IMR-90 (cell line): ENCODE results near the gene NUMA1. TPM values are rescaled to one million over a fixed set of nuclear protein-coding genes. Genes with fewer than 3 reads are reported as not detected.

Source experiments
- ATAC-seq: fragments of 200-7000 bp; cut with Tn5 transposase; 2 replicates; pipeline ENCODE4 v1.9.1; 2020; ENCODE audit warnings: low read depth, mild to moderate bottlenecking, moderate library complexity
- BruUV-seq: library from RNA; stranded (reverse); fragments of 400-500 nt; replicated peaks from 2 replicates; lab custom pipeline; 2021; lab: Mats Ljungman, UMichigan
- CTCF ChIA-PET: fragments of 300-600 bp; formaldehyde crosslinking; extraction: SDS; loops from one replicate; lab custom pipeline; 2021; ENCODE audit warnings: antibody characterized with exemption; lab: Yijun Ruan, JAX
- POLR2A ChIA-PET: fragments of 300-600 bp; sonication (Branson Sonifier 250); formaldehyde crosslinking; loops from one replicate; lab custom pipeline; 2022; ENCODE audit warnings: antibody characterized with exemption; ENCODE audit not compliant: unreplicated experiment; lab: Charles Lee
- DNase-seq: peaks from one replicate; pipeline ENCODE4 v3.0.0; 2013
- H2AFZ ChIP-seq: replicated peaks from 2 replicates; pipeline ENCODE3; 2013; ENCODE audit warnings: low read length, mild to moderate bottlenecking; ENCODE audit not compliant: poor library complexity
- H2AK5ac ChIP-seq: 2 replicates; pipeline ENCODE4 v1.6.1; 2013; ENCODE audit warnings: low read depth, low read length, inconsistent platforms
- H2AK9ac ChIP-seq: replicated peaks from 2 replicates; pipeline ENCODE3; 2013; ENCODE audit warnings: mild to moderate bottlenecking, low read depth, low read length, moderate library complexity; ENCODE audit not compliant: poor library complexity
- H2BK120ac ChIP-seq: 2 replicates; pipeline ENCODE4 v1.6.1; 2013; ENCODE audit warnings: low read depth, low read length, inconsistent platforms
- H2BK15ac ChIP-seq: 3 replicates; pipeline ENCODE4 v1.6.1; 2013; ENCODE audit warnings: low read depth, low read length, inconsistent platforms
- H2BK20ac ChIP-seq: 2 replicates; pipeline ENCODE4 v1.6.1; 2013; ENCODE audit warnings: low read depth, mild to moderate bottlenecking, inconsistent platforms, low read length, moderate library complexity
- H2BK5ac ChIP-seq: 2 replicates; pipeline ENCODE4 v1.6.1; 2013; ENCODE audit warnings: mild to moderate bottlenecking, low read depth, low read length, inconsistent platforms; ENCODE audit not compliant: poor library complexity, severe bottlenecking
- H3K14ac ChIP-seq: replicated peaks from 2 replicates; pipeline ENCODE4 v1.6.1; 2013; ENCODE audit warnings: low read depth, low read length, inconsistent platforms
- H3K18ac ChIP-seq: 2 replicates; pipeline ENCODE4 v1.6.1; 2013; ENCODE audit warnings: low read depth, low read length, control low read depth
- H3K23ac ChIP-seq: 2 replicates; pipeline ENCODE4 v1.6.1; 2013; ENCODE audit warnings: low read depth, low read length, inconsistent platforms
- H3K27ac ChIP-seq: 2 replicates; pipeline ENCODE4 v1.5.1; 2013; ENCODE audit warnings: mild to moderate bottlenecking, control low read depth, low read length; ENCODE audit not compliant: insufficient read depth
- H3K27me3 ChIP-seq: 2 replicates; pipeline ENCODE4 v1.6.1; 2013; ENCODE audit warnings: low read length; ENCODE audit not compliant: control insufficient read depth, insufficient read depth
- H3K36me3 ChIP-seq: 2 replicates; pipeline ENCODE4 v1.6.1; 2013; ENCODE audit warnings: low read length, mixed read lengths; ENCODE audit not compliant: control insufficient read depth, insufficient read depth
- H3K4ac ChIP-seq: 2 replicates; pipeline ENCODE4 v1.6.1; 2013; ENCODE audit warnings: low read depth, low read length, inconsistent platforms
- H3K4me1 ChIP-seq: 2 replicates; pipeline ENCODE4 v1.6.1; 2013; ENCODE audit warnings: low read length, mixed read lengths; ENCODE audit not compliant: control insufficient read depth, insufficient read depth
- H3K4me2 ChIP-seq: 2 replicates; pipeline ENCODE4 v1.6.1; 2013; ENCODE audit warnings: low read depth, mild to moderate bottlenecking, control low read depth, low read length, moderate library complexity
- H3K4me3 ChIP-seq: 2 replicates; pipeline ENCODE4 v1.5.1; 2013; ENCODE audit warnings: low read depth, mild to moderate bottlenecking, control low read depth, low read length, moderate library complexity; ENCODE audit not compliant: insufficient read depth
- H3K56ac ChIP-seq: 2 replicates; pipeline ENCODE4 v1.6.1; 2013; ENCODE audit warnings: low read length, inconsistent platforms; ENCODE audit not compliant: insufficient read depth; ENCODE audit errors: extremely low read depth
- H3K79me1 ChIP-seq, 2 experiments: 2 replicates each; pipeline ENCODE4 v1.6.1; 2013; ENCODE audit warnings: low read length in 2 of 2, inconsistent platforms in 1 of 2, low read depth in 1 of 2
- H3K9ac ChIP-seq: 2 replicates; pipeline ENCODE4 v1.6.1; 2013; ENCODE audit warnings: low read depth, low read length, control low read depth
- H3K9me1 ChIP-seq: 2 replicates; pipeline ENCODE4 v1.6.1; 2013; ENCODE audit warnings: low read length, inconsistent platforms; ENCODE audit not compliant: insufficient read depth
- H3K9me3 ChIP-seq: 2 replicates; pipeline ENCODE4 v1.6.1; 2013; ENCODE audit warnings: low read length; ENCODE audit not compliant: control insufficient read depth, insufficient read depth
- H4K20me1 ChIP-seq: 2 replicates; pipeline ENCODE4 v1.6.1; 2013; ENCODE audit warnings: low read length, inconsistent platforms; ENCODE audit not compliant: insufficient read depth
- H4K5ac ChIP-seq: 2 replicates; pipeline ENCODE4 v1.6.1; 2013; ENCODE audit warnings: mild to moderate bottlenecking, low read depth, low read length, control low read depth
- H4K8ac ChIP-seq, 2 experiments: 2 replicates each; pipeline ENCODE4 v1.6.1; 2013; ENCODE audit warnings: low read depth in 2 of 2, low read length in 2 of 2, control low read depth in 1 of 2, inconsistent platforms in 1 of 2
- H4K91ac ChIP-seq: 2 replicates; pipeline ENCODE4 v1.6.1; 2013; ENCODE audit warnings: low read depth, low read length, inconsistent platforms; ENCODE audit not compliant: insufficient read depth
- BHLHE40 ChIP-seq: fragments of 150-350 bp; IDR thresholded peaks from 2 replicates; pipeline ENCODE4 v1.6.1; 2016; ENCODE audit warnings: mild to moderate bottlenecking, low read depth, low read length
- CEBPB ChIP-seq: IDR thresholded peaks from 2 replicates; pipeline ENCODE4 v1.6.1; 2012; ENCODE audit warnings: low read depth, low read length, improper control_type of control experiment
- CHD1 ChIP-seq: IDR thresholded peaks from 2 replicates; pipeline ENCODE4 v1.6.1; 2012; ENCODE audit warnings: low read depth, low read length, improper control_type of control experiment
- ELK1 ChIP-seq: fragments of 150-350 bp; IDR thresholded peaks from 2 replicates; pipeline ENCODE4 v1.6.1; 2016; ENCODE audit warnings: low read depth, mild to moderate bottlenecking, low read length, moderate library complexity, borderline replicate concordance
- MAFK ChIP-seq: IDR thresholded peaks from 2 replicates; pipeline ENCODE4 v1.6.1; 2012; ENCODE audit warnings: low read depth, low read length, improper control_type of control experiment
- MXI1 ChIP-seq: IDR thresholded peaks from 2 replicates; pipeline ENCODE4 v1.6.1; 2012; ENCODE audit warnings: low read depth, mild to moderate bottlenecking, low read length, moderate library complexity, borderline replicate concordance
- POLR2A ChIP-seq: IDR thresholded peaks from 2 replicates; pipeline ENCODE4 v1.6.1; 2012; ENCODE audit warnings: mild to moderate bottlenecking, low read depth, low read length
- RCOR1 ChIP-seq: IDR thresholded peaks from 2 replicates; pipeline ENCODE4 v1.6.1; 2012; ENCODE audit warnings: mild to moderate bottlenecking, low read length, improper control_type of control experiment; ENCODE audit not compliant: insufficient replicate concordance
- RFX5 ChIP-seq: IDR thresholded peaks from 2 replicates; pipeline ENCODE4 v1.8.0; 2012; ENCODE audit warnings: low read depth, mild to moderate bottlenecking, low read length, moderate library complexity
- SMC3 ChIP-seq: fragments of 150-350 bp; IDR thresholded peaks from 2 replicates; pipeline ENCODE4 v1.6.1; 2016; ENCODE audit warnings: low read depth, mild to moderate bottlenecking, antibody characterized with exemption, low read length, moderate library complexity
- WGBS, 2 experiments: methylation state at CpG; one replicate each; pipeline versions ENCODE4 v1.1.5 to v1.1.7; 2013; ENCODE audit warnings: missing lambda C conversion rate in 2 of 2; ENCODE audit not compliant: insufficient read length in 1 of 2; ENCODE audit errors: extremely low coverage in 2 of 2; 5-methylcytosine and 5-hydroxymethylcytosine counted together
- dilution Hi-C: fragments of 300-500 bp; cut with HindIII; formaldehyde crosslinking; loops from one replicate; pipeline ENCODE4 v1.14.3; 2018; ENCODE audit warnings: low sequenced_read_pairs; ENCODE audit not compliant: unreplicated experiment
- in situ Hi-C: fragments of 300-500 bp; cut with MboI; formaldehyde crosslinking; loops from 3 replicates; pipeline ENCODE4 v1.14.3; 2019; ENCODE audit warnings: low sequenced_read_pairs, inconsistent platforms, mixed read lengths
- intact Hi-C: fragments of 100-400 bp; cut with micrococcal nuclease; formaldehyde crosslinking; loops from 2 replicates; pipeline ENCODE4 v1.10.0; 2022
- polyA plus RNA-seq, 3 experiments: library from polyadenylated mRNA; depleted of rRNA; stranded (reverse); fragments of >200 nt; gene quantifications; 2 replicates each; pipeline ENCODE4 v1.2.3, GENCODE V29; 2012; ENCODE audit warnings: low replicate concordance in 1 of 3
- total RNA-seq: library from RNA; depleted of rRNA; stranded (reverse); fragments of >200 nt; gene quantifications from 2 replicates; pipeline ENCODE4 v1.2.3, GENCODE V29; 2012
- TF ChIP-seq, protein P1 (sequence below): conservative IDR thresholded peaks from 2 replicates; pipeline ENCODE4 v1.5.1; 2012; ENCODE audit warnings: mild to moderate bottlenecking, low read depth, low read length, improper control_type of control experiment
- TF ChIP-seq, protein P2 (sequence below): fragments of 150-350 bp; IDR thresholded peaks from 2 replicates; pipeline ENCODE4 v1.6.1; 2017; ENCODE audit warnings: mild to moderate bottlenecking, antibody characterized with exemption, low read length, low read depth

The NUMA1 gene
- total and polyA plus RNA-seq, 2 of the 4 experiments (the other 2 are of a cell fraction), result 61.7 to 97.0 TPM

GRCh38 chr11:72127923-72128322 is 47.6 kb upstream of the NUMA1 start:
- Histone ChIP-seq H3K36me3 (no peaks in the 10 kb centered on the region), H3K4me3 (no peak overlapping the region), H4K20me1 (no peaks in the 10 kb centered on the region), H3K27me3 (peaks cover 4% of the 10 kb centered on the region), H2BK15ac (no peak overlapping the region), H2AFZ (no peak overlapping the region), H3K56ac (no peak overlapping the region), H4K5ac (no peak overlapping the region), H3K4me2 (no peak overlapping the region), H2AK9ac (no peak overlapping the region), H3K27ac (no peak overlapping the region), H3K18ac (no peak overlapping the region), H3K23ac (no peak overlapping the region), H3K79me1 (no peaks in the 10 kb centered on the region), H2BK120ac (no peak overlapping the region), H4K91ac (no peak overlapping the region), H3K4ac (no peak overlapping the region), H3K9me1 (no peaks in the 10 kb centered on the region), H3K14ac (no peak overlapping the region), H4K8ac (no peak overlapping the region), H2AK5ac (no peak overlapping the region), H3K4me1 (no peaks in the 10 kb centered on the region), H2BK5ac (no peak overlapping the region), H3K9me3 (peaks cover 7% of the 10 kb centered on the region), H2BK20ac (no peak overlapping the region), H3K9ac (no peak overlapping the region)
- DNase-seq (no peak), ATAC-seq (no peak)
- ChIA-PET POLR2A (no interaction called here), CTCF (no interaction called here)
- intact Hi-C loops (no loop called here), in situ Hi-C loops (no loop called here), dilution Hi-C loops (no loop called here)
- no TSS peak for BruUV-seq
- TF ChIP-seq, protein P1, sequence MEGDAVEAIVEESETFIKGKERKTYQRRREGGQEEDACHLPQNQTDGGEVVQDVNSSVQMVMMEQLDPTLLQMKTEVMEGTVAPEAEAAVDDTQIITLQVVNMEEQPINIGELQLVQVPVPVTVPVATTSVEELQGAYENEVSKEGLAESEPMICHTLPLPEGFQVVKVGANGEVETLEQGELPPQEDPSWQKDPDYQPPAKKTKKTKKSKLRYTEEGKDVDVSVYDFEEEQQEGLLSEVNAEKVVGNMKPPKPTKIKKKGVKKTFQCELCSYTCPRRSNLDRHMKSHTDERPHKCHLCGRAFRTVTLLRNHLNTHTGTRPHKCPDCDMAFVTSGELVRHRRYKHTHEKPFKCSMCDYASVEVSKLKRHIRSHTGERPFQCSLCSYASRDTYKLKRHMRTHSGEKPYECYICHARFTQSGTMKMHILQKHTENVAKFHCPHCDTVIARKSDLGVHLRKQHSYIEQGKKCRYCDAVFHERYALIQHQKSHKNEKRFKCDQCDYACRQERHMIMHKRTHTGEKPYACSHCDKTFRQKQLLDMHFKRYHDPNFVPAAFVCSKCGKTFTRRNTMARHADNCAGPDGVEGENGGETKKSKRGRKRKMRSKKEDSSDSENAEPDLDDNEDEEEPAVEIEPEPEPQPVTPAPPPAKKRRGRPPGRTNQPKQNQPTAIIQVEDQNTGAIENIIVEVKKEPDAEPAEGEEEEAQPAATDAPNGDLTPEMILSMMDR, result no peak
- TF ChIP-seq MAFK, result no peak
- TF ChIP-seq RCOR1, result no peak
- TF ChIP-seq BHLHE40, result no peak
- no peak for TF ChIP-seq ELK1
- no peak for TF ChIP-seq POLR2A
- TF ChIP-seq, protein P2, sequence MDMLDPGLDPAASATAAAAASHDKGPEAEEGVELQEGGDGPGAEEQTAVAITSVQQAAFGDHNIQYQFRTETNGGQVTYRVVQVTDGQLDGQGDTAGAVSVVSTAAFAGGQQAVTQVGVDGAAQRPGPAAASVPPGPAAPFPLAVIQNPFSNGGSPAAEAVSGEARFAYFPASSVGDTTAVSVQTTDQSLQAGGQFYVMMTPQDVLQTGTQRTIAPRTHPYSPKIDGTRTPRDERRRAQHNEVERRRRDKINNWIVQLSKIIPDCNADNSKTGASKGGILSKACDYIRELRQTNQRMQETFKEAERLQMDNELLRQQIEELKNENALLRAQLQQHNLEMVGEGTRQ, result no peak
- TF ChIP-seq MXI1, result no peak
- TF ChIP-seq RFX5, result no peak
- TF ChIP-seq CHD1, result no peak
- TF ChIP-seq SMC3, result no peak
- no peak for TF ChIP-seq CEBPB
- no CpG with 5 or more reads among the region's 2 CpGs for WGBS, 2 experiments
